GM21786 (cell line): ENCODE results near the gene SLC8A3.
"Not testable (repeated sequence)": the region's sequence is repeated elsewhere in the genome, so short reads cannot be mapped to it uniquely, and the experiment has no call there.

Source experiments
- ATAC-seq: cut with Tn5 transposase; IDR thresholded peaks from one replicate; pipeline ENCODE4 v1.9.1; 2021; ENCODE audit not compliant: unreplicated experiment

SLC8A3 gene, protein sequence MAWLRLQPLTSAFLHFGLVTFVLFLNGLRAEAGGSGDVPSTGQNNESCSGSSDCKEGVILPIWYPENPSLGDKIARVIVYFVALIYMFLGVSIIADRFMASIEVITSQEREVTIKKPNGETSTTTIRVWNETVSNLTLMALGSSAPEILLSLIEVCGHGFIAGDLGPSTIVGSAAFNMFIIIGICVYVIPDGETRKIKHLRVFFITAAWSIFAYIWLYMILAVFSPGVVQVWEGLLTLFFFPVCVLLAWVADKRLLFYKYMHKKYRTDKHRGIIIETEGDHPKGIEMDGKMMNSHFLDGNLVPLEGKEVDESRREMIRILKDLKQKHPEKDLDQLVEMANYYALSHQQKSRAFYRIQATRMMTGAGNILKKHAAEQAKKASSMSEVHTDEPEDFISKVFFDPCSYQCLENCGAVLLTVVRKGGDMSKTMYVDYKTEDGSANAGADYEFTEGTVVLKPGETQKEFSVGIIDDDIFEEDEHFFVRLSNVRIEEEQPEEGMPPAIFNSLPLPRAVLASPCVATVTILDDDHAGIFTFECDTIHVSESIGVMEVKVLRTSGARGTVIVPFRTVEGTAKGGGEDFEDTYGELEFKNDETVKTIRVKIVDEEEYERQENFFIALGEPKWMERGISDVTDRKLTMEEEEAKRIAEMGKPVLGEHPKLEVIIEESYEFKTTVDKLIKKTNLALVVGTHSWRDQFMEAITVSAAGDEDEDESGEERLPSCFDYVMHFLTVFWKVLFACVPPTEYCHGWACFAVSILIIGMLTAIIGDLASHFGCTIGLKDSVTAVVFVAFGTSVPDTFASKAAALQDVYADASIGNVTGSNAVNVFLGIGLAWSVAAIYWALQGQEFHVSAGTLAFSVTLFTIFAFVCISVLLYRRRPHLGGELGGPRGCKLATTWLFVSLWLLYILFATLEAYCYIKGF

GRCh38 chr14:70188659-70189455, at the start of gene SLC8A3:
TSS of gene SLC8A3 (minus strand) at chr14:70188951. CDS start at chr14:70168422, 20,529 bp downstream.
- no peak for ATAC-seq

DNA sequence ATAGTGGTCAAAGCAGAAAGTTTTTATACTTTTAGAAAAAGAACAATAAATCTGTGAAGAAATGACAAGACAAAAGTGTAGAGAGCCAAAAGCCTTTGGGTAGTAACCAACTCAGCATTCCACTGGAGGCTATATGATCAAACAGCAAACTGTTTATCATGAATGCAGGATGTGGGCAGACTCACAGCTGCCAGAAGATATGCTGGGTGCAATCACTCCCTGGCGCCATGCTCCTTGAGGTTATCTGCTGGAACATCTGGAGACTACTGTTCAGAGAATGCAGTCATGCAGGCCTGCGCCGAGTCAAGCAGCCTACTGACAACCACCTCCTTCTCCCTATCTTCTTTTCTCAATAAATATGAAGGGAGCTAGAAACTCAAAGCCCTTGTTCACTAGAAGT, 49.0 kb upstream of the SLC8A3 start:
- no peak for ATAC-seq

DNA sequence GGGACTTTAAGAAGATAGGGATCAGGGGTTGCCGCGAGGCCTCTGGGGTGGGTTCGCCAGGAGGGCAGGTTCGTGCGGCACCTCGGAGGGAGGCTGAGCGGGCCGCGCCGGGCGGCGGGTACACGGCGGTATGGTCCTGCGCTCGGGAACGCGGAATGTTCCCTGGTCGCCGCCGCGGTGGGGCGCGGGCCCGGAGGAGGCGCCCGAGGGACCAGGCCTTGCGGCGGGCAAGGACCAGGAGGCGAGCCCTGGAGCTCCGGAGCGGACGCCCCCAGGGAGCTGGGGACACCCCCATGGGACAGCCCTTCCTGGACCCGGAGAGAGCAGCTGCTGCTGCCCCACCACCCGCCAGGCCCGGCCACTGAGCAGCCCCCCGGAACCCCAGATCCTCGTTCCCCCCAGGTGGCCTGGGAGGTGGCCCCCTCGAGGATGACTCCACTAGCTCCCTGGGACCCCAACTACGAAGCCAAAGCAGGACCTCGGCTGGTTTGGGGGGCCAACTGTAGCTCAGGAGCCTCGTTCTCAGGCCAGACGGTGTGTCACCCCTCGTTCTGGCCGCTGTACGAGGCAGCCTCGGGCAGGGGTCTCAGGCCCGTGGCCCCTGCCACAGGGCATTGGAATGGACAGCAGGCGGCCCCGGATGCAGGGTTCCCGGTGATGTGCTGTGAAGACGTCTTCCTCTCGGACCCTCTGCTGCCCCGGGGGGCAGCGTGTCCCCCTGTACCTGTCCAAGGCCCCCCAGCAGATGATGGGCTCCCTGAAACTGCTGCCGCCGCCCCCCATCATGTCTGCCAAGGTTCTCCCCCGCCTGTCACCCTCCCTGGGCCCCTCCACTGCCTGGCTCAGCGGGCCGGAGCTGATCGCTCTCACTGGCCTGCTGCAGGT, 45.6 kb upstream of the SLC8A3 start:
- ATAC-seq = no peak

DNA sequence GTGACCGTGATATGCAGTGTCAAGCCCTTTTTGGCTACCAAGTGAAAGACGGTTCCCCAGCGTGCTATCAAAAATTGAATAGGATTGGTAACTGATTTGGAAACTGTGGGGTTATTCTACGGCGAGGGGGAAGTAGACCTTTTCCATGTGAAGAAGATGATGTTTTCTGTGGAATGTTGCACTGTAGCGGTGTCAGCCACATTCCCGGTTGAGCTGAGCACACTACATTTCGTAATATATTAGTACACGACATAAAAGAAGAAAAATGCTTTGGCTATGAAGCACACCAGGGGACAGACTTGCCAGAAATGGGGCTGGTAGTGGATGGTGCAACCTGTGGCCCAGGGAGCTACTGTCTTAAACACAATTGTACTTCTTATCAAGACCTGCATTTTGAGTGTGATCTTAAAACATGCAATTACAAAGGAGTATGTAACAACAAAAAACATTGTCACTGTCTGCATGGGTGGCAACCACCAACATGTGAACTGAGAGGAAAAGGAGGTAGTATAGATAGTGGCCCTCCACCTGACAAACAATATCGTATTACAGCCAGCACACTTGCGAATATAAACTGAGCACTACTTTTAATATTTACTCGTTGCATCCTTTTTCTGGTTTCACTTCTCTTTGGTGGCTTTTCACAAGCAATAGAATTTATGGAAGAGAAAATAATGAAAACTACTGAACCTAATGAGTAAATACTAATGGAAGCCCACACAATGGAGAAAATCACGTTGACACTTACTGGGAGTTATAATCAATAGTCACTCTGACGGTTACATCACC, 43.2 kb upstream of the SLC8A3 start:
- ATAC-seq = not testable (repeated sequence)

DNA sequence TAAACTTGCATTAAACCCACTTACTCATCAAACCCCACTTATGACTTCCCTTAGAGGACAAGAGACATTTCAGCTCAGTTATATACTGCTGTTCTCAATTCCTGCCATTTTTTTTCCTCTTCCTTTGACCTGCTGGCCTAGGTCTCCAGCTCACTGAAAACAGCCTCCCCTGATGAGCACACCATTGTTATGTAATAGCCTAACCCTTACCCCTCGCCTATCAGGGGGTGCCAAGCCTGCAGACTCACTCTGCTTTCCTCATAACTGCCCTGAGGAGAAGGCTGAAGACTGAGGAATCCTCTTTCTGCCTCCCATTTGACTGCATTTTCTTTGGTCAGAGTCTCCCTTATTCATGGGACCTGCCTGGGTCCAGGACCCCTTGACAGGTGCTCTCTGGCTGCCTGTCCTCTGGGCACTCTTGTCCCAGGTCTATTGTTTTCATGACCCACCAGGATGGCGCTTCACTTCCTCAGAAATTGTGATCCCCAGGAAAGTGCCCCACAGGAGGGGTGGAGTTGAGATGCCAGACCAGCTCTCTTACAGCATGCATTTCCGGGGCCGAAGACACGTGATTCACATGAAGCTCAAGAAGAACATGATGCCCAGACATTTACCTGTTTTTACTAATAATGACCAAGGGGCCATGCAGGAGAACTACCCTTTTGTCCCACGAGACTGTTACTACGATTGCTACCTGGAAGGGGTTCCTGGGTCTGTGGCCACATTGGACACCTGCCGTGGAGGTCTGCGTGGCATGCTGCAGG, 41.3 kb upstream of the SLC8A3 start:
- ATAC-seq = not testable (repeated sequence)

DNA sequence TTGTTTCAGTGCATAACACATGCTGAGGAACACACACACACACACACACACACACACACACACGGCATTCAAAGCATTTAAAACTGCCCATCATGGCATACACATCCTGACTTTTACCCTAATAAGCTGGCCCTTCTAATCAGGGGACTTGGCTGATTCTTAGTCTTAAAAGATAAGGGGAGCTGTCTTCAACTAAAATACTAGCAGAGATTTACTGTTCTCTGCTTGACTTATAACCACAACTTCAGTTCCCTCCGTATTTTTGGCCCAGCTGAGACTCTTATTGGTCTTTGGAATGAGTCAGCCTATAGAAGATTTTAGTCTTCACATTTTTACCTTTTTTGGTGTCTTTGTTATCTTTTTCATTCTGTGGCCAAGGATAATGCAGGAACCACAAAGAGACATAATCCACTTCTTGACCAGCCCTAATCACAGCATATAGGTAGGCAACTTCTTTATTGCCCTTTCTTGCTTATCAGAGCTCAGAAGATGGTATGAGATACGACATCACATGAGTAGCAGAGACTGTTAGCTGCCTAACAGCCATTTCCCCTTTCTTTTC, 25.1 kb upstream of the SLC8A3 start:
- no peak for ATAC-seq

DNA sequence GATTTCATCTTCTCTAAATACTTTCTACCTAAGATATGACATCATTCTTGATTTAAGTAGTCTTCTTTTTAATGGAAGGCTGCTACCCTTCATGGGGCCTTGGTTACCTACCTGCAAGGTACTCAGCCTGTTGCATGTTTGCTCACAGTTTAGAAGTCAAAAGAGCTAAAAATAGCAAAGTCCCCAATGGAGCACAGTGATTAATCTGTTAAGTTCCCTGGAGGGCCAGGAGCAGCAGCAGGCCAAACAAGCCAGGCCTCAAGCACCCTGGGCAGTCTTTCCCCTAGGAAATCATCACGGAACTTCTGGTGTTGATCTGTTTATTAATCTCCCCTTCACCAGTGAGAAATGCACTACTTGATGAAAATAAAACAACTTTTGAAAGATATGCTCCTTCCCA, 24.0 kb upstream of the SLC8A3 start:
- no peak for ATAC-seq

- no peak for ATAC-seq
These were observed 19.6 kb upstream of the SLC8A3 start for GRCh38 chr14:70208380-70208779.

DNA sequence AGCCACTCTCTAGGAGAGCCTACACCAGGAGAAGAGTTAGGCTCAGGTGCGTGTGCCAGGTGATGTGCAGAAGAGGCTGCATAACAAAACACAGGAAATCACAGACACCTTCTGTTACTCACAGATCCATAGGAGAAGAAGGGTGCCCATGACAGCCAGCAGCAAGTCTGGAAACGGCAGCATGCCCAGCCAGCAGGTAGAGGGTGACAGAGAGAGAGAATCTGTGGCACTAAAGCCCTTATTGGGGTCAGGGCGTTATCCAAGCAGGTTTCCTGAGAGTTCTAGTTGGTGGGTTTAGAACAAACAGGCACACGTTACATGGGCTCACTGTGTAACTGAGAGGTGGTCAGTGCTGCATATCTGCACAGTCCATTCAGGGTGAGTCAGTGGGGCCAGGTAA, 14.9 kb upstream of the SLC8A3 start:
- ATAC-seq = no peak

DNA sequence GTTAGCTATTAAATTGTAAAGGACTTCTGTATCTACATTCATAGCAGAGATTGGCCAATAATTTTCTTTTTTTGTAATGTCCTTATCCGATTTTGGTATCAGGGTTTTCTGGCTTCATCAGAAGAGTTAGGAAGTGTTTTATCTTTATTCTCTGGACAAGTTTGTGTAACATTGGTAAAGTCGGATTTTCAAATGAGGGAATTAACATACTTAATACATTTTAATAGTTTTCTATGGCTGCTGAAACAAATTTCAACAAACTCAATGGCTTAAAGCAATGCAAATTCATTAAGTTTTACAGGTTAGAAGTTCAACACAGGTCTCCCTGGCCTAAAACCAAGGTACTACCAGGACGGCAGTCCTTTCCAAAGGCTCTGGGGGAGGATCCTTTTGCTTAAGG, 13.2 kb upstream of the SLC8A3 start:
- no peak for ATAC-seq

- no peak for ATAC-seq
These were observed 4.6 kb upstream of the SLC8A3 start for GRCh38 chr14:70193396-70193795.

GRCh38 chr14:70192915-70193314, 4.2 kb upstream of the SLC8A3 start:
- no peak for ATAC-seq

DNA sequence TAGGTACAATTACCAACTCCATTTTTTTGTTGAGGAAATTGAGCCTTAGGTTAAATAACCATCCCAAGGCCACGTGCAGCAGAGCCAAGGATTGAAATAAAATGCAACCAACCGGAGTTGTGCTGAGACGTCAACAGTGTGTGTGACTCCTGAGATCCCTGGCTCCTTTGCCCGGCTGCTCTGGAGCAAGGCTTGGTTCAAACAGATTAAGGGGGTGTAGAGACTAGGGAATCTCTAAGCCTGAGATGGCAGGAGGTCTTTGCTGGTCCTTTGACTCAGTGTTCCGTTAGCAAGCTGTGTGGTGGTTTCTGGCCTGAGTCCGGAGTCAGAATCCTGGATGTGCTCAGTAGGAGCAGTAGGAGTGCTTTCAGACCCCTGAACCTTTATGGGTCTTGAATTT, 1.4 kb upstream of the SLC8A3 start:
- ATAC-seq = no peak

- no peak for ATAC-seq
These were observed 816 bp upstream of the SLC8A3 start for GRCh38 chr14:70189456-70190077.

- ATAC-seq = no peak
These were observed 461 bp downstream of the SLC8A3 start for GRCh38 chr14:70188322-70188658.

GRCh38 chr14:70186900-70187451, 1.8 kb downstream of the SLC8A3 start:
- no peak for ATAC-seq

DNA sequence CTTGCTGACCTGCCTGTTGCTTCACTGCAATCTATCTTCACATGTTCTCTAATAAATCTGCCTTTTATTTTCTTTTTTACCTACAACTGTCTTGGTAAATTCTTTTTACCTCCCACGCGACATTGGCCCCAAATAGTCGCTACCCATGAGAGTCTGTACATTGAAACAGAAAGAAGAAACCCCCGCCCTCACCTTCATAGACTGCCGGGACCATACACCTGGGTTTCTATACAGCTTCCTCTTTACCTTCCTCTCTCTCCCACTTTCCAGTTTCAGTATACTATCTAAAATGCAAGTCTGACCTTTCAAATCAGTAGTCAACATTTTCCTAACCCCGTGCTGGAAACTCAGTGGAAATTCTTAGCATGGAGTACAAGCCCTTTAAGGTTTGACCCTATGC, 4.8 kb downstream of the SLC8A3 start:
- ATAC-seq = peak; percentile 51

DNA sequence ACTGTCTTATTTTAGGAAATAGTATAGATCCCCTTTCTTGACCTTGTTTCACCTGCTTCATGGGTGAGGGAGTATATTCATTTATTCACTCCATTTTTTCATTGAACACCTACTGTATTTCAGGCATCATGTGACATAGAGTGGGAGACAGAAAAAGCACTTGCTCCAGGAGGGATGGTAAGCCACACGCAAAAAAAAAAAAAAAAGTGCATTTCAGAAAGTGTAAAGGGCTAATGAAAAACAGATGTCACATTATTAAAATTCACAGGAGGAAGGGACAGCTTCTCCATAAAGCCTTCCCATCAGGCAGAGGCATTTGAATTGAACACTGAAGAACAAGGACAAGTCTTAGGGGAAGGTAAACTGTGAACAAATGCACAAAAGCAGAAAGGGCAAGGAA, 7.5 kb downstream of the SLC8A3 start:
- ATAC-seq = no peak
